ENCODE results near the gene ATAT1.

The ATAT1 gene

DNA sequence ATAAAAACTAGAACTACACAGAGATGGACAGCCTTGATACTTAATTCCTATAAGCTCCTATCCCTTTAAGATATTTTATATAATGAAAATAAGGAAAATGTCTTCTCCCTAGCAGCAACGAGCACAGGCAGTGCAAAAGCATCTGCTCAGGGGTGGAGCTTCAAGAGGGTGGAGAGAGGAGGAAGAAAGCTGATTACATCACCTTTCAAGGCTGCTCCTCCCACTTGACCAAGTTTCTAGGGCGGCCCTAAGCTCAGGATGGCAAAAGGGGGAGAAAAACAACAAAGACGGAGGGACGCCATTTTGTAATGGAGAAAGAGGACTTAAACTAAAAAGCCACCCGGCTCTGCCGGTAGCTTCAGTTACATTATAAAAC, 11.8 kb upstream of the ATAT1 start:
- TF ChIP-seq, protein P1, sequence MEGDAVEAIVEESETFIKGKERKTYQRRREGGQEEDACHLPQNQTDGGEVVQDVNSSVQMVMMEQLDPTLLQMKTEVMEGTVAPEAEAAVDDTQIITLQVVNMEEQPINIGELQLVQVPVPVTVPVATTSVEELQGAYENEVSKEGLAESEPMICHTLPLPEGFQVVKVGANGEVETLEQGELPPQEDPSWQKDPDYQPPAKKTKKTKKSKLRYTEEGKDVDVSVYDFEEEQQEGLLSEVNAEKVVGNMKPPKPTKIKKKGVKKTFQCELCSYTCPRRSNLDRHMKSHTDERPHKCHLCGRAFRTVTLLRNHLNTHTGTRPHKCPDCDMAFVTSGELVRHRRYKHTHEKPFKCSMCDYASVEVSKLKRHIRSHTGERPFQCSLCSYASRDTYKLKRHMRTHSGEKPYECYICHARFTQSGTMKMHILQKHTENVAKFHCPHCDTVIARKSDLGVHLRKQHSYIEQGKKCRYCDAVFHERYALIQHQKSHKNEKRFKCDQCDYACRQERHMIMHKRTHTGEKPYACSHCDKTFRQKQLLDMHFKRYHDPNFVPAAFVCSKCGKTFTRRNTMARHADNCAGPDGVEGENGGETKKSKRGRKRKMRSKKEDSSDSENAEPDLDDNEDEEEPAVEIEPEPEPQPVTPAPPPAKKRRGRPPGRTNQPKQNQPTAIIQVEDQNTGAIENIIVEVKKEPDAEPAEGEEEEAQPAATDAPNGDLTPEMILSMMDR (IDR thresholded peaks at IDR 0.05): no peak

GRCh38 chr6:30615219-30615957, 11.3 kb upstream of the ATAT1 start:
- TF ChIP-seq, protein P1 (IDR thresholded peaks at IDR 0.05): no peak

DNA sequence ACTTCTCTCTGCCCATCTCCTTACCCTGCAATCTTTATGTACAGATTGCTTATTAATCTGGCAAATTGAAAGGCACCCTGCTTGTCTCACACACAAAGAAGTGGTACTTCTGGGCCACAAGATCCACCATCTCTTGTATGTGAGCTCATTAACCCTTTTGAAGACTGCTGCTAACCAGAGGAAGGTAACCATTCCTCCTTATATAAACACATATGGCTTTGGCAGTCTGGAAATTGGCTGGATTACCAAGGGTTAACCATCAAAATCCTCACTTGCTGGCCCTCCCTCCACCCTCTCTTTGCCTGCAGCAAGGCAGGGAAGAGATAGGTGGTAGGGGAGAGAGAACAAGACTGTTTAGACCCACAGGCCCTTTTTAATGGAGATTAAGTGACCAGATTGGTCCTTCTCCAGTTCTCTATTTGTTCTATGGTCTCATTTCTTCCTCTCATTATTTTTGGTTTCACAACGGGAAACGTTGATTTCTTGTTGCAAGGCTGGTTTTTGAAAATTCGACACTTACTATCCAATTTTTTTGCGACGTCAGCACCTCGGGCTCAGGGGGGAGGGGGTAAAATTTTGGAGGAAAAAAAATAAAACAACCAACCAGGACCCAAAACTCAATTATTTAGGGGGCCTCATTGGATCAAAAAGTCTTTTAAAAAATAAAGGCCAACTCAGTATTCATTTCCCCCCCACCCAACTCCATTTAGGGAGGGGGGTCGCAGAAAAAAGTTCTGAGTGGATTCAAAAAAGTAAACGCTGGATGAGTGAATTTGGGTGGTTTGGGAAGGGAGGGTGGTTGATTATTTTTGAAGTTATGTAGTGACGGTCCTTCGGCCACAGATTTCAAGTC, 10.5 kb upstream of the ATAT1 start:
- TF ChIP-seq, protein P1 (IDR thresholded peaks at IDR 0.05): no peak

DNA sequence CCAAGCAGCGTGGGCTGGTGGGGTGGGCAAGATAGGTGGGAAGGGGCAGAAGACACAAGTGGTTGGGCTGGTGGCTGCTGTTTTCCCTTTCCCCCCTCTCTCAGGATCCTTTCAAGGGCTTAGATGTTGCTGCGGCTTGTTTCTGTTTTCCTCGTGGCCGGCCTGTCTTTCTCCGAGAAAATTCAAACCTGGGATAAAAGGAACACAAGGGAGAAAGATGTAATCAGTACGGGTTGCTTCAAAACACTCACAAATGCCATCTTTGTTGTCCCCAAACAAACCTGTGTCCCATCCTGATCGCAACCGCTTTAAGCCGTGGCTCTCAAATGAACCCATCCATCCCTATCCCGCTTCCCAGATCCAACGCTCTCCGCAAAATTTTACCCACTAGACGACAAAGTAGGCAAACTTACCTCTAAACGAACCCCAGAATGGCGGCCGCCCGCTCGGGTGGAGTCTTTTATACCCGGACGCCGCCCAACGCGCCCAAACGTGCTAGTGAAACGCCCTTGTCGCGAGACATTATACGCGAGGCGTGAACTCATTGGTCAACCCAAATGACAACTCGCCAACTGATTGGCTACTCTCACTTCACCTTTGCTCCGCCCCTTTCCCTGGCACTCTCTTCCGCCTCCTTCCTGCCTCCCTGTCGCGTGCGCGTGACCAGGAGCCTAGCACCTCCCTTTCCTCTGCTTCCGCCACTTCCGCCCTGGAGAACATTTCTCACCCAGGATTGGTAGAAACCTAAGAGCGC, 9.7 kb upstream of the ATAT1 start, which contains the start of gene PPP1R10:
Gene PPP1R10 (minus strand): TSS at position 433 of the 754 bp plus-strand sequence. CDS start 7,299 bp downstream, outside the sequence.
- TF ChIP-seq, protein P1 (IDR thresholded peaks at IDR 0.05): no peak

DNA sequence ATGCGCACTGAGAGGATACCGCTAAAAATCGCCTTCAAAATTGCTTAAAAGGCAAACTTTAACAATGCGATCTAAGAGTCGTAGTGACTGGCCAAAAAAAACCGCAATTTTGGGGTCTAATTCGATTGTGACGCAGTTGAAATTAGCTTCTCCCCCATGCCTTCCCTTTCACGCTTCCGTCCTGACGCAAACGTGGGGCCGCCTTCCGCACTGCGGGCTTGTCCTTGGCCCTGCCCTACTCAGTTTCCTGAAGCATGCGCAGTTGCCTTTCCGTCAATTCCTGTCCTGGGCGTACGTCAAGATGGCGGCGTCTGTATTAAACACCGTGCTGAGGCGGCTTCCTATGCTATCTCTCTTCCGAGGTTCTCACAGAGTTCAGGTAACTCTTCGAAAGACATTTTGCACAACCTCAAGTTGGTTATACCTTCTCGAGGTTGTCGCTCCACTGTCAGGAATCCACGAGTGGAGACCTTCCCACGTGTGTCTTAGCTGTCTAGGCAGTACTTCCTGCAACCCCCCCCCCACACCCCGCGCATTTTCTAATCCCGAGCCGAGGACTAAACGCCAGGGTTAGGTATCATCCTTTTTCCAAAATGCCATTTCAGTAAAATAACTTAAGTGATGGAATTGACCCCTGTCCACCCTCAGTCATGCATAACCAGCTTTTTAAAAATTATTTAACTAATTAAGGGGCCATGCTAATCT, 9.0 kb upstream of the ATAT1 start, which contains the start of gene MRPS18B:
Gene MRPS18B (plus strand): TSS at position 276 of the 705 bp plus-strand sequence. CDS start 26 bp downstream, at position 302.
- TF ChIP-seq, protein P1 (IDR thresholded peaks at IDR 0.05): no peak

- TF ChIP-seq, protein P1 (IDR thresholded peaks at IDR 0.05): no peak
These were observed 8.3 kb upstream of the ATAT1 start for GRCh38 chr6:30618270-30618797.

All from LNCAP (cell line).